GM21825 (cell line): ENCODE data around the gene NKX3-2.

Experiments
- ATAC-seq: cut with Tn5 transposase; IDR thresholded peaks from one replicate; pipeline ENCODE4 v1.9.1; 2021; ENCODE audit warnings: mild to moderate bottlenecking, moderate library complexity; ENCODE audit not compliant: unreplicated experiment

Gene NKX3-2

GRCh38 chr4:13515268-13515667, 29.0 kb downstream of the NKX3-2 start:
- no peak for ATAC-seq

- ATAC-seq: no peak
These were observed 29.6 kb downstream of the NKX3-2 start for GRCh38 chr4:13514722-13515121.

- no peak for ATAC-seq
These were observed 33.2 kb downstream of the NKX3-2 start for GRCh38 chr4:13511101-13511500.

- ATAC-seq: no peak
These were observed 34.9 kb downstream of the NKX3-2 start for GRCh38 chr4:13509442-13509841.

- ATAC-seq: no peak
These were observed 39.9 kb downstream of the NKX3-2 start for GRCh38 chr4:13504374-13504773.

- ATAC-seq: no peak
These were observed 45.8 kb downstream of the NKX3-2 start for GRCh38 chr4:13498469-13498868.

- no peak for ATAC-seq
These were observed 47.7 kb downstream of the NKX3-2 start for GRCh38 chr4:13496605-13497004.

- no peak for ATAC-seq
These were observed 48.6 kb downstream of the NKX3-2 start for GRCh38 chr4:13495753-13496152.

GRCh38 chr4:13493793-13494192, 50.5 kb downstream of the NKX3-2 start:
- ATAC-seq: no peak

GRCh38 chr4:13492747-13493146, 51.6 kb downstream of the NKX3-2 start:
- ATAC-seq: no peak
